ENCODE measurements around the gene CYP4F22. TPM values are rescaled to one million over a fixed set of nuclear protein-coding genes. Genes with fewer than 3 reads are reported as not detected.
"Not testable (repeated sequence)": the region's sequence is repeated elsewhere in the genome, so short reads cannot be mapped to it uniquely, and the experiment has no call there.

CYP4F22 gene
- polyA plus RNA-seq, 1 experiment: not detected

- POLR2A ChIA-PET: no interaction called here
- no peak for TF ChIP-seq CTCF (IDR thresholded peaks at IDR 0.05; ENCODE audit: insufficient read depth, low read depth, low read length)
- H3K27me3 ChIP-seq (ENCODE audit: control insufficient read depth, insufficient read depth, low read length): no peaks in the 10 kb centered on the region; the same call in 1 of the 2 replicates
- CTCF ChIA-PET: interaction anchor here (0.7 to 1.5 kb wide), 4 partner anchors 13 to 379 kb away, joined by 3 to 4 read pairs (median 3); no protein-coding TSS in a partner anchor
- H3K36me3 ChIP-seq (ENCODE audit: control insufficient read depth, insufficient read depth, low read length): no peaks in the 10 kb centered on the region
- H3K4me3 ChIP-seq (ENCODE audit: low read depth, low read length): no peak within 1 kb of the TSS
- DNase-seq (ENCODE audit: low read depth): no peak
Measured at GRCh38 chr19:15479391-15480345, 28.7 kb upstream of the CYP4F22 start, which contains the start of gene PGLYRP2. TSS of gene PGLYRP2 (minus strand) at chr19:15479501. CDS start at chr19:15479371, 130 bp downstream.

- H3K36me3 ChIP-seq (ENCODE audit: control insufficient read depth, insufficient read depth, low read length); H3K27me3 ChIP-seq (ENCODE audit: control insufficient read depth, insufficient read depth, low read length); DNase-seq (ENCODE audit: low read depth); H3K4me3 ChIP-seq (ENCODE audit: low read depth, low read length); POLR2A ChIA-PET: not testable (repeated sequence)
- CTCF ChIA-PET: interaction anchor here (1.1 to 1.5 kb wide), 2 partner anchors 19 to 229 kb away, joined by 3 read pairs; no protein-coding TSS in a partner anchor
Measured at GRCh38 chr19:15480996-15481395, 27.3 kb upstream of the CYP4F22 start.

GRCh38 chr19:15485768-15486167 is 22.6 kb upstream of the CYP4F22 start:
- H3K36me3 ChIP-seq (ENCODE audit: control insufficient read depth, insufficient read depth, low read length); H3K4me3 ChIP-seq (ENCODE audit: low read depth, low read length); DNase-seq (ENCODE audit: low read depth); H3K27me3 ChIP-seq (ENCODE audit: control insufficient read depth, insufficient read depth, low read length); CTCF ChIA-PET; POLR2A ChIA-PET: not testable (repeated sequence)

GRCh38 chr19:15487038-15487437 is 21.3 kb upstream of the CYP4F22 start:
- Histone ChIP-seq H3K27me3 (ENCODE audit: control insufficient read depth, insufficient read depth, low read length) (no peaks in the 10 kb centered on the region), H3K36me3 (ENCODE audit: control insufficient read depth, insufficient read depth, low read length) (no peaks in the 10 kb centered on the region), H3K4me3 (ENCODE audit: low read depth, low read length) (no peak overlapping the region)
- TF ChIP-seq CTCF (IDR thresholded peaks at IDR 0.05; ENCODE audit: insufficient read depth, low read depth, low read length): no peak
- no peak for DNase-seq (ENCODE audit: low read depth)
- CTCF ChIA-PET: no interaction called here
- POLR2A ChIA-PET: no interaction called here

GRCh38 chr19:15488489-15489226 is 19.7 kb upstream of the CYP4F22 start:
- Histone ChIP-seq H3K4me3 (ENCODE audit: low read depth, low read length) (no peak overlapping the region), H3K36me3 (ENCODE audit: control insufficient read depth, insufficient read depth, low read length) (no peaks in the 10 kb centered on the region), H3K27me3 (ENCODE audit: control insufficient read depth, insufficient read depth, low read length) (no peaks in the 10 kb centered on the region)
- TF ChIP-seq CTCF (IDR thresholded peaks at IDR 0.05; ENCODE audit: insufficient read depth, low read depth, low read length): no peak
- DNase-seq (ENCODE audit: low read depth): no peak
- ChIA-PET POLR2A (no interaction called here), CTCF (no interaction called here)

GRCh38 chr19:15495151-15495550 is 13.2 kb upstream of the CYP4F22 start:
- Histone ChIP-seq H3K4me3 (ENCODE audit: low read depth, low read length) (no peak overlapping the region), H3K36me3 (ENCODE audit: control insufficient read depth, insufficient read depth, low read length) (no peaks in the 10 kb centered on the region), H3K27me3 (ENCODE audit: control insufficient read depth, insufficient read depth, low read length) (no peaks in the 10 kb centered on the region)
- POLR2A ChIA-PET: no interaction called here
- no peak for DNase-seq (ENCODE audit: low read depth)
- CTCF ChIA-PET: no interaction called here
- no peak for TF ChIP-seq CTCF (IDR thresholded peaks at IDR 0.05; ENCODE audit: insufficient read depth, low read depth, low read length)
